Measurements from ENCODE around the gene ENDOV.

GRCh38 chr17:80408872-80409271, 6.1 kb upstream of the ENDOV start:
- TF ChIP-seq, protein P1, sequence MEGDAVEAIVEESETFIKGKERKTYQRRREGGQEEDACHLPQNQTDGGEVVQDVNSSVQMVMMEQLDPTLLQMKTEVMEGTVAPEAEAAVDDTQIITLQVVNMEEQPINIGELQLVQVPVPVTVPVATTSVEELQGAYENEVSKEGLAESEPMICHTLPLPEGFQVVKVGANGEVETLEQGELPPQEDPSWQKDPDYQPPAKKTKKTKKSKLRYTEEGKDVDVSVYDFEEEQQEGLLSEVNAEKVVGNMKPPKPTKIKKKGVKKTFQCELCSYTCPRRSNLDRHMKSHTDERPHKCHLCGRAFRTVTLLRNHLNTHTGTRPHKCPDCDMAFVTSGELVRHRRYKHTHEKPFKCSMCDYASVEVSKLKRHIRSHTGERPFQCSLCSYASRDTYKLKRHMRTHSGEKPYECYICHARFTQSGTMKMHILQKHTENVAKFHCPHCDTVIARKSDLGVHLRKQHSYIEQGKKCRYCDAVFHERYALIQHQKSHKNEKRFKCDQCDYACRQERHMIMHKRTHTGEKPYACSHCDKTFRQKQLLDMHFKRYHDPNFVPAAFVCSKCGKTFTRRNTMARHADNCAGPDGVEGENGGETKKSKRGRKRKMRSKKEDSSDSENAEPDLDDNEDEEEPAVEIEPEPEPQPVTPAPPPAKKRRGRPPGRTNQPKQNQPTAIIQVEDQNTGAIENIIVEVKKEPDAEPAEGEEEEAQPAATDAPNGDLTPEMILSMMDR (IDR thresholded peaks at IDR 0.05) = no peak
- TF ChIP-seq EP300 (IDR thresholded peaks at IDR 0.05) = no peak
